Measurements from ENCODE around the gene EFNA5.

The EFNA5 gene

GRCh38 chr5:107418071-107418470, 252.7 kb downstream of the EFNA5 start:
- no peak for DNase-seq

GRCh38 chr5:107415762-107416161, 255.0 kb downstream of the EFNA5 start:
- DNase-seq: no peak

- no peak for DNase-seq
Measured at GRCh38 chr5:107414802-107415201, 255.9 kb downstream of the EFNA5 start.

GRCh38 chr5:107413754-107414153, 257.0 kb downstream of the EFNA5 start:
- no peak for DNase-seq

GRCh38 chr5:107408564-107408963, 262.2 kb downstream of the EFNA5 start:
- no peak for DNase-seq

- DNase-seq: no peak
Measured at GRCh38 chr5:107407713-107408298, 262.9 kb downstream of the EFNA5 start.

- no peak for DNase-seq
Measured at GRCh38 chr5:107404595-107405374, 266.0 kb downstream of the EFNA5 start.

- DNase-seq: no peak
Measured at GRCh38 chr5:107403228-107403953, 267.3 kb downstream of the EFNA5 start.

- no peak for DNase-seq
Measured at GRCh38 chr5:107402434-107403227, 268.1 kb downstream of the EFNA5 start.

- no peak for DNase-seq
Measured at GRCh38 chr5:107401470-107402122, 269.1 kb downstream of the EFNA5 start.

GRCh38 chr5:107400328-107400727, 270.4 kb downstream of the EFNA5 start:
- no peak for DNase-seq

- DNase-seq: no peak
Measured at GRCh38 chr5:107398703-107399102, 272.0 kb downstream of the EFNA5 start.

GRCh38 chr5:107396351-107396690, 274.4 kb downstream of the EFNA5 start:
- DNase-seq: no peak

GRCh38 chr5:107395632-107396350, 274.9 kb downstream of the EFNA5 start:
- DNase-seq: no peak

- DNase-seq: no peak
Measured at GRCh38 chr5:107393851-107394250, 276.9 kb downstream of the EFNA5 start.

- no peak for DNase-seq
Measured at GRCh38 chr5:107391787-107392186, 278.9 kb downstream of the EFNA5 start.

GRCh38 chr5:107389775-107390148, 281.0 kb downstream of the EFNA5 start:
- no peak for DNase-seq

- DNase-seq: no peak
Measured at GRCh38 chr5:107389130-107389774, 281.5 kb downstream of the EFNA5 start.

- DNase-seq: no peak
Measured at GRCh38 chr5:107388141-107388861, 282.4 kb downstream of the EFNA5 start.

GRCh38 chr5:107387526-107388140, 283.1 kb downstream of the EFNA5 start:
- no peak for DNase-seq

Measured in NCI-H1930 (cell line).